ENCODE data around the gene GFY. TPM values are rescaled to one million over a fixed set of nuclear protein-coding genes. Genes with fewer than 3 reads are reported as not detected.

GFY gene
- total and polyA plus RNA-seq, 10 of the 15 experiments (the other 5 are each of a cell fraction or from before 2014, with no cell fraction given), result 0.05 TPM; not detected in 9

DNA sequence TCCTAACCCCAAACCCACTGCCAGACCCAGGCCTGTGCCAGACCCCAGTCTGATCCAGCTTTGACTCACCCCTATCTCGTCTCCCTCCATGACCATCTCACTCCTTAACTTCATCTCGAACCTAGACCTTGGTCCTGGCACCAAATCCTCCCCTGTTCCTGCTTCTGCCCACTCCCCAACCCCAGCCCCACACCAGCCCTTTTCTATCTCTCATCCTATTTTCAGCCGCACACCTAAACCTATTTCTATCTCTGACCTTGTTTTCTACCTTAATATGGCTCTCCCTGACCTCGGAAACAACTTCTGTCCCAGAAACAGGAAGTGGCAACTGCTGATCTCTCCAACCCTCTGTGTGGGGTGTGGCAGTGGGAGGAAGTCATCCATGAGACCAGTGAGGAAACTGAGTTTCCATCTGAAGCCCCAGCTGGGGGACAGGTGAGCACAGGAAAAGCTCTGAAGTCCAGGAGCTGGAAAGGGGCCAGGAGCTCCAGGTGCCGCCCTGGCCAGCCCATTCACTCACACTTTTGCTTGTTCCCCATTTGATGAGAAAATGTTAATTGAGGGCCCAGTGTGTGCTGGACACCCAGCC lies 15.7 kb upstream of the GFY start (continued):
- TF ChIP-seq RAD21 (IDR thresholded peaks at IDR 0.05; ENCODE audit: insufficient read depth, low read depth, low read length), result no peak
- TF ChIP-seq IKZF1 (conservative IDR thresholded peaks at IDR 0.05), result peak; percentile 62; the same call in 1 of the 2 replicates
- TF ChIP-seq HDAC2 (IDR thresholded peaks at IDR 0.05), result no peak
- no peak for TF ChIP-seq MYC (IDR thresholded peaks at IDR 0.05; ENCODE audit: insufficient read depth, insufficient read length, insufficient replicate concordance, low read length, severe bottlenecking)
- no peak for TF ChIP-seq SREBF1 (IDR thresholded peaks at IDR 0.05; ENCODE audit: low read length)
- TF ChIP-seq, protein P1, sequence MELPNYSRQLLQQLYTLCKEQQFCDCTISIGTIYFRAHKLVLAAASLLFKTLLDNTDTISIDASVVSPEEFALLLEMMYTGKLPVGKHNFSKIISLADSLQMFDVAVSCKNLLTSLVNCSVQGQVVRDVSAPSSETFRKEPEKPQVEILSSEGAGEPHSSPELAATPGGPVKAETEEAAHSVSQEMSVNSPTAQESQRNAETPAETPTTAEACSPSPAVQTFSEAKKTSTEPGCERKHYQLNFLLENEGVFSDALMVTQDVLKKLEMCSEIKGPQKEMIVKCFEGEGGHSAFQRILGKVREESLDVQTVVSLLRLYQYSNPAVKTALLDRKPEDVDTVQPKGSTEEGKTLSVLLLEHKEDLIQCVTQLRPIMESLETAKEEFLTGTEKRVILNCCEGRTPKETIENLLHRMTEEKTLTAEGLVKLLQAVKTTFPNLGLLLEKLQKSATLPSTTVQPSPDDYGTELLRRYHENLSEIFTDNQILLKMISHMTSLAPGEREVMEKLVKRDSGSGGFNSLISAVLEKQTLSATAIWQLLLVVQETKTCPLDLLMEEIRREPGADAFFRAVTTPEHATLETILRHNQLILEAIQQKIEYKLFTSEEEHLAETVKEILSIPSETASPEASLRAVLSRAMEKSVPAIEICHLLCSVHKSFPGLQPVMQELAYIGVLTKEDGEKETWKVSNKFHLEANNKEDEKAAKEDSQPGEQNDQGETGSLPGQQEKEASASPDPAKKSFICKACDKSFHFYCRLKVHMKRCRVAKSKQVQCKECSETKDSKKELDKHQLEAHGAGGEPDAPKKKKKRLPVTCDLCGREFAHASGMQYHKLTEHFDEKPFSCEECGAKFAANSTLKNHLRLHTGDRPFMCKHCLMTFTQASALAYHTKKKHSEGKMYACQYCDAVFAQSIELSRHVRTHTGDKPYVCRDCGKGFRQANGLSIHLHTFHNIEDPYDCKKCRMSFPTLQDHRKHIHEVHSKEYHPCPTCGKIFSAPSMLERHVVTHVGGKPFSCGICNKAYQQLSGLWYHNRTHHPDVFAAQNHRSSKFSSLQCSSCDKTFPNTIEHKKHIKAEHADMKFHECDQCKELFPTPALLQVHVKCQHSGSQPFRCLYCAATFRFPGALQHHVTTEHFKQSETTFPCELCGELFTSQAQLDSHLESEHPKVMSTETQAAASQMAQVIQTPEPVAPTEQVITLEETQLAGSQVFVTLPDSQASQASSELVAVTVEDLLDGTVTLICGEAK (IDR thresholded peaks at IDR 0.05; ENCODE audit: borderline replicate concordance), result peak; percentile 28; the same call in 1 of the 2 replicates
- TF ChIP-seq CHD1 (IDR thresholded peaks at IDR 0.05; ENCODE audit: low read depth, low read length), result no peak
- no peak for TF ChIP-seq BHLHE40 (IDR thresholded peaks at IDR 0.05; ENCODE audit: borderline replicate concordance in 1 of 2, low read depth in 2 of 2, low read length in 1 of 2)
- peak; percentile 42 for TF ChIP-seq MEF2B (IDR thresholded peaks at IDR 0.05; ENCODE audit: partially characterized antibody, poor library complexity, severe bottlenecking)
- TF ChIP-seq ZNF217 (IDR thresholded peaks at IDR 0.05), result no peak
- TF ChIP-seq, protein P2, sequence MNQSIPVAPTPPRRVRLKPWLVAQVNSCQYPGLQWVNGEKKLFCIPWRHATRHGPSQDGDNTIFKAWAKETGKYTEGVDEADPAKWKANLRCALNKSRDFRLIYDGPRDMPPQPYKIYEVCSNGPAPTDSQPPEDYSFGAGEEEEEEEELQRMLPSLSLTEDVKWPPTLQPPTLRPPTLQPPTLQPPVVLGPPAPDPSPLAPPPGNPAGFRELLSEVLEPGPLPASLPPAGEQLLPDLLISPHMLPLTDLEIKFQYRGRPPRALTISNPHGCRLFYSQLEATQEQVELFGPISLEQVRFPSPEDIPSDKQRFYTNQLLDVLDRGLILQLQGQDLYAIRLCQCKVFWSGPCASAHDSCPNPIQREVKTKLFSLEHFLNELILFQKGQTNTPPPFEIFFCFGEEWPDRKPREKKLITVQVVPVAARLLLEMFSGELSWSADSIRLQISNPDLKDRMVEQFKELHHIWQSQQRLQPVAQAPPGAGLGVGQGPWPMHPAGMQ (IDR thresholded peaks at IDR 0.05; ENCODE audit: borderline replicate concordance), result no peak
- peak; percentile 46; the same call in 1 of the 2 replicates for TF ChIP-seq NR2C1 (IDR thresholded peaks at IDR 0.05)
- TF ChIP-seq, protein P3, sequence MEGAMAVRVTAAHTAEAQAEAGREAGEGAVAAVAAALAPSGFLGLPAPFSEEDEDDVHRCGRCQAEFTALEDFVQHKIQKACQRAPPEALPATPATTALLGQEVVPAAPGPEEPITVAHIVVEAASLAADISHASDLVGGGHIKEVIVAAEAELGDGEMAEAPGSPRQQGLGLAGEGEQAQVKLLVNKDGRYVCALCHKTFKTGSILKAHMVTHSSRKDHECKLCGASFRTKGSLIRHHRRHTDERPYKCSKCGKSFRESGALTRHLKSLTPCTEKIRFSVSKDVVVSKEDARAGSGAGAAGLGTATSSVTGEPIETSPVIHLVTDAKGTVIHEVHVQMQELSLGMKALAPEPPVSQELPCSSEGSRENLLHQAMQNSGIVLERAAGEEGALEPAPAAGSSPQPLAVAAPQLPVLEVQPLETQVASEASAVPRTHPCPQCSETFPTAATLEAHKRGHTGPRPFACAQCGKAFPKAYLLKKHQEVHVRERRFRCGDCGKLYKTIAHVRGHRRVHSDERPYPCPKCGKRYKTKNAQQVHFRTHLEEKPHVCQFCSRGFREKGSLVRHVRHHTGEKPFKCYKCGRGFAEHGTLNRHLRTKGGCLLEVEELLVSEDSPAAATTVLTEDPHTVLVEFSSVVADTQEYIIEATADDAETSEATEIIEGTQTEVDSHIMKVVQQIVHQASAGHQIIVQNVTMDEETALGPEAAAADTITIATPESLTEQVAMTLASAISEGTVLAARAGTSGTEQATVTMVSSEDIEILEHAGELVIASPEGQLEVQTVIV (IDR thresholded peaks at IDR 0.05; ENCODE audit: borderline replicate concordance, partially characterized antibody), result peak; percentile 11
- 0 out of 2 replicates have a peak, but pooled peaks have one; percentile 39 for TF ChIP-seq YY1 (IDR thresholded peaks at IDR 0.05; ENCODE audit: low read depth, low read length)
- no peak for TF ChIP-seq CBFB (IDR thresholded peaks at IDR 0.05; ENCODE audit: low read depth)
- TF ChIP-seq, protein P4, sequence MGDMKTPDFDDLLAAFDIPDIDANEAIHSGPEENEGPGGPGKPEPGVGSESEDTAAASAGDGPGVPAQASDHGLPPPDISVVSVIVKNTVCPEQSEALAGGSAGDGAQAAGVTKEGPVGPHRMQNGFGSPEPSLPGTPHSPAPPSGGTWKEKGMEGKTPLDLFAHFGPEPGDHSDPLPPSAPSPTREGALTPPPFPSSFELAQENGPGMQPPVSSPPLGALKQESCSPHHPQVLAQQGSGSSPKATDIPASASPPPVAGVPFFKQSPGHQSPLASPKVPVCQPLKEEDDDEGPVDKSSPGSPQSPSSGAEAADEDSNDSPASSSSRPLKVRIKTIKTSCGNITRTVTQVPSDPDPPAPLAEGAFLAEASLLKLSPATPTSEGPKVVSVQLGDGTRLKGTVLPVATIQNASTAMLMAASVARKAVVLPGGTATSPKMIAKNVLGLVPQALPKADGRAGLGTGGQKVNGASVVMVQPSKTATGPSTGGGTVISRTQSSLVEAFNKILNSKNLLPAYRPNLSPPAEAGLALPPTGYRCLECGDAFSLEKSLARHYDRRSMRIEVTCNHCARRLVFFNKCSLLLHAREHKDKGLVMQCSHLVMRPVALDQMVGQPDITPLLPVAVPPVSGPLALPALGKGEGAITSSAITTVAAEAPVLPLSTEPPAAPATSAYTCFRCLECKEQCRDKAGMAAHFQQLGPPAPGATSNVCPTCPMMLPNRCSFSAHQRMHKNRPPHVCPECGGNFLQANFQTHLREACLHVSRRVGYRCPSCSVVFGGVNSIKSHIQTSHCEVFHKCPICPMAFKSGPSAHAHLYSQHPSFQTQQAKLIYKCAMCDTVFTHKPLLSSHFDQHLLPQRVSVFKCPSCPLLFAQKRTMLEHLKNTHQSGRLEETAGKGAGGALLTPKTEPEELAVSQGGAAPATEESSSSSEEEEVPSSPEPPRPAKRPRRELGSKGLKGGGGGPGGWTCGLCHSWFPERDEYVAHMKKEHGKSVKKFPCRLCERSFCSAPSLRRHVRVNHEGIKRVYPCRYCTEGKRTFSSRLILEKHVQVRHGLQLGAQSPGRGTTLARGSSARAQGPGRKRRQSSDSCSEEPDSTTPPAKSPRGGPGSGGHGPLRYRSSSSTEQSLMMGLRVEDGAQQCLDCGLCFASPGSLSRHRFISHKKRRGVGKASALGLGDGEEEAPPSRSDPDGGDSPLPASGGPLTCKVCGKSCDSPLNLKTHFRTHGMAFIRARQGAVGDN (IDR thresholded peaks at IDR 0.05), result 0 out of 2 replicates have a peak, but pooled peaks have one; percentile 32
- TF ChIP-seq RUNX3 (IDR thresholded peaks at IDR 0.05; ENCODE audit: low read length), result peak; percentile 27; the same call in 1 of the 2 replicates

All from GM12878 (cell line).